GM12891 (cell line): ENCODE measurements around the gene LIPT2.

Experiments
- DNase-seq: peaks from one replicate; pipeline ENCODE4 v3.0.0; 2011; ENCODE audit warnings: low spot score; ENCODE audit not compliant: insufficient read length
- FAIRE-seq: peaks from 2 replicates; lab custom pipeline; 2011; peaks lifted over from hg19 to GRCh38; lab: Jason Lieb, UNC
- PAX5 ChIP-seq: IDR thresholded peaks from 2 replicates; pipeline ENCODE4 v1.6.1; 2011; ENCODE audit warnings: low read length, moderate library complexity, mild to moderate bottlenecking; ENCODE audit not compliant: insufficient read depth, severe bottlenecking
- POLR2A ChIP-seq: IDR thresholded peaks from 2 replicates; pipeline ENCODE4 v1.6.1; 2011; ENCODE audit warnings: low read depth, low read length, control low read depth
- POLR2AphosphoS5 ChIP-seq: IDR thresholded peaks from 2 replicates; pipeline ENCODE4 v1.6.1; 2011; ENCODE audit warnings: low read depth, low read length, control low read depth
- POU2F2 ChIP-seq: IDR thresholded peaks from 2 replicates; pipeline ENCODE4 v1.6.1; 2011; ENCODE audit warnings: low read depth, mild to moderate bottlenecking, control low read depth, low read length, moderate library complexity
- SPI1 ChIP-seq: IDR thresholded peaks from 2 replicates; pipeline ENCODE4 v1.6.1; 2011; ENCODE audit warnings: low read depth, low read length, control low read depth
- TAF1 ChIP-seq: IDR thresholded peaks from 2 replicates; pipeline ENCODE4 v1.6.1; 2011; ENCODE audit warnings: low read depth, low read length, control low read depth

LIPT2 gene

GRCh38 chr11:74460481-74461154 is 32.9 kb downstream of the LIPT2 start:
- FAIRE-seq (no peak), DNase-seq (no peak)
- no peak for TF ChIP-seq POU2F2
- TF ChIP-seq POLR2AphosphoS5: no peak
- no peak for TF ChIP-seq TAF1
- no peak for TF ChIP-seq POLR2A
- no peak for TF ChIP-seq SPI1
- TF ChIP-seq PAX5: no peak

- FAIRE-seq: no peak
- no peak for DNase-seq
- TF ChIP-seq PAX5 (no peak), SPI1 (no peak), POLR2A (no peak)
Observed at GRCh38 chr11:74460065-74460464, 33.5 kb downstream of the LIPT2 start.

GRCh38 chr11:74459584-74459983 is 33.9 kb downstream of the LIPT2 start:
- DNase-seq: no peak
- TF ChIP-seq PAX5 (no peak), POLR2AphosphoS5 (no peak)
- no peak for FAIRE-seq

- TF ChIP-seq POLR2A (no peak), PAX5 (no peak), SPI1 (no peak), POLR2AphosphoS5 (no peak)
- no peak for DNase-seq
- FAIRE-seq: no peak
Observed at GRCh38 chr11:74457356-74457755, 36.2 kb downstream of the LIPT2 start.

GRCh38 chr11:74453373-74453975 is 40.0 kb downstream of the LIPT2 start:
- TF ChIP-seq POLR2AphosphoS5: no peak
- TF ChIP-seq POLR2A: no peak
- no peak for TF ChIP-seq PAX5
- TF ChIP-seq TAF1: no peak
- TF ChIP-seq SPI1: no peak
- no peak for TF ChIP-seq POU2F2
- FAIRE-seq (no peak), DNase-seq (peak; percentile 50)

- DNase-seq: no peak
- FAIRE-seq: no peak
- TF ChIP-seq PAX5 (no peak), TAF1 (no peak), POLR2A (no peak), POU2F2 (no peak), SPI1 (no peak), POLR2AphosphoS5 (no peak)
Observed at GRCh38 chr11:74452366-74452765, 41.2 kb downstream of the LIPT2 start.

GRCh38 chr11:74450318-74450717 is 43.2 kb downstream of the LIPT2 start:
- FAIRE-seq (no peak), DNase-seq (no peak)
- TF ChIP-seq POLR2A (no peak), POLR2AphosphoS5 (no peak), PAX5 (no peak), SPI1 (no peak), POU2F2 (no peak), TAF1 (no peak)

GRCh38 chr11:74449369-74449931 is 44.1 kb downstream of the LIPT2 start:
- no peak for TF ChIP-seq POLR2A
- TF ChIP-seq SPI1: peak; percentile 89
- FAIRE-seq: peak; percentile 43
- no peak for DNase-seq

- no peak for DNase-seq
- TF ChIP-seq TAF1 (no peak), POLR2AphosphoS5 (no peak), POLR2A (no peak), POU2F2 (no peak)
- no peak for FAIRE-seq
Observed at GRCh38 chr11:74447720-74448119, 45.8 kb downstream of the LIPT2 start.

GRCh38 chr11:74446532-74446938 is 47.0 kb downstream of the LIPT2 start:
- TF ChIP-seq POU2F2: no peak
- no peak for TF ChIP-seq SPI1
- TF ChIP-seq POLR2A: no peak
- TF ChIP-seq POLR2AphosphoS5: no peak
- TF ChIP-seq PAX5: no peak
- no peak for TF ChIP-seq TAF1
- FAIRE-seq (no peak), DNase-seq (no peak)
